ENCODE measurements around the gene COG5. TPM values are rescaled to one million over a fixed set of nuclear protein-coding genes. Genes with fewer than 3 reads are reported as not detected.

The COG5 gene
- total and polyA plus RNA-seq, 3 donors from 2014 or later, result 27.1 to 76.1 (median 70.6) TPM

DNA sequence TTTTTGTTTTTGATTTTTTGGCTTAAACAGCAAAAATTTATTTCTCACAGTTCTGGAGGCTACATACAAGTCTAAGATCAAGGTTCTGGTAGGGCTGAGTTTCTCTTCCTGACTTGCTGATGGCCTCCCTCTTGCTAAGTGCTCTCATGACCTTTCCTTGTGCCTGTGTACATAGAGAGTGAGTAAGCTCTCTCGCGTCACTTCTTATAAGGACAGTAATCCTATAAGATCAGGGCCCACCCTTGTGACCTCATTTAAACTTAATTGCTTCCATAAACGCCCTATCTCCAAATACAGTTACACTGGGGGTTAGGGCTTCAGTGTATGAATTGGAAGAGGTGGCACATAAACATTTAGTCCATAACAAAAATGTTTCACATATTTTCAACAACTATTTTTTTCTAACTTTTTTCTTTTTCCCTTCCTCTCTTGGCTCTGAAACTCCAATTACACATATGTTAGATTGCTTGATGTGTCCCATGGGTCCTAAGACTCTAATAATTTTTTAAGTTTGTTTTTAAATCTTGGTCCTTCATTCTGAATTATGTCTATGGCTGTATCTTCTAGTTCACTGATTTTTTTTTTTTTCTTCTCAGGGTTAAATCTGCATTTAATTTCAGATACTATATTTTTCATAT lies 245.1 kb downstream of the COG5 start:
- H3K4me3 ChIP-seq, result no peak overlapping the region
- H3K4me1 ChIP-seq, result peaks cover 11% of the 10 kb centered on the region
- no peaks in the 10 kb centered on the region for H3K9me3 ChIP-seq
- intact Hi-C loops (cut with DNase I; ENCODE audit: low total_unique reads), result no loop called here
- H3K27ac ChIP-seq, result no peak overlapping the region
- no peaks in the 10 kb centered on the region for H3K27me3 ChIP-seq
- DNase-seq, result no peak
- TF ChIP-seq, protein P1, sequence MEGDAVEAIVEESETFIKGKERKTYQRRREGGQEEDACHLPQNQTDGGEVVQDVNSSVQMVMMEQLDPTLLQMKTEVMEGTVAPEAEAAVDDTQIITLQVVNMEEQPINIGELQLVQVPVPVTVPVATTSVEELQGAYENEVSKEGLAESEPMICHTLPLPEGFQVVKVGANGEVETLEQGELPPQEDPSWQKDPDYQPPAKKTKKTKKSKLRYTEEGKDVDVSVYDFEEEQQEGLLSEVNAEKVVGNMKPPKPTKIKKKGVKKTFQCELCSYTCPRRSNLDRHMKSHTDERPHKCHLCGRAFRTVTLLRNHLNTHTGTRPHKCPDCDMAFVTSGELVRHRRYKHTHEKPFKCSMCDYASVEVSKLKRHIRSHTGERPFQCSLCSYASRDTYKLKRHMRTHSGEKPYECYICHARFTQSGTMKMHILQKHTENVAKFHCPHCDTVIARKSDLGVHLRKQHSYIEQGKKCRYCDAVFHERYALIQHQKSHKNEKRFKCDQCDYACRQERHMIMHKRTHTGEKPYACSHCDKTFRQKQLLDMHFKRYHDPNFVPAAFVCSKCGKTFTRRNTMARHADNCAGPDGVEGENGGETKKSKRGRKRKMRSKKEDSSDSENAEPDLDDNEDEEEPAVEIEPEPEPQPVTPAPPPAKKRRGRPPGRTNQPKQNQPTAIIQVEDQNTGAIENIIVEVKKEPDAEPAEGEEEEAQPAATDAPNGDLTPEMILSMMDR (IDR thresholded peaks at IDR 0.05), result no peak
- no peak for TF ChIP-seq POLR2A (IDR thresholded peaks at IDR 0.05)
- no peaks in the 10 kb centered on the region for H3K36me3 ChIP-seq (ENCODE audit: low read depth, missing control alignments)
- 72 to 96% methylated on average over 3 of the region's 3 CpGs for WGBS, 2 donors

DNA sequence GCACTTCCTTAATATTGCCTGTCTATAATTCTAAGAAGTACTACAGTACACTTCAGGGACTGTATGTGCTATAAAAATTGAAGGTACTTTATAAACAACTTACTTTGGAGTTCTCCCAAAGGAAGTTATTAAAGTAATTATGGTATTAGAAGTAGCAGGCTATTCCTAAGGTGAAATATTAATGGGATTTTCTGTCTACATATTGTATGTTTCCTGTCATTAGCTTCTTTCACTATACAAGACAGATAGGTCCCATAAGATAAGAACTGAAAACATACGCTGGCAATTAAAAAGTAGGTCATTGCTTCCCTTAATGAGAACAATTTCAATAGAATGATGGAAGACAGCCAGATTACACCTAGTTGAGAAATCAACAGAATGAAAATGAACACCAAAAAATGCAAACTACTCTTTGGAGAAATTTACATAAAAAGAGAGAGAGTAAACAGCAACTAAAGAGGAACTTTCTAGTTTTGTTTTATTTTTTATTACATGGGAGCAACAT lies 248.0 kb downstream of the COG5 start:
- 40 to 48% methylated on average over 1 of the region's 1 CpG for WGBS, 2 donors
- Histone ChIP-seq H3K36me3 (ENCODE audit: low read depth, missing control alignments) (no peaks in the 10 kb centered on the region), H3K27ac (no peak overlapping the region), H3K4me3 (no peak overlapping the region), H3K4me1 (peaks cover 11% of the 10 kb centered on the region), H3K9me3 (no peaks in the 10 kb centered on the region), H3K27me3 (no peaks in the 10 kb centered on the region)
- no peak for DNase-seq
- TF ChIP-seq, protein P1 (IDR thresholded peaks at IDR 0.05), result no peak
- TF ChIP-seq POLR2A (IDR thresholded peaks at IDR 0.05), result no peak
- intact Hi-C loops (cut with DNase I; ENCODE audit: low total_unique reads), result no loop called here

DNA sequence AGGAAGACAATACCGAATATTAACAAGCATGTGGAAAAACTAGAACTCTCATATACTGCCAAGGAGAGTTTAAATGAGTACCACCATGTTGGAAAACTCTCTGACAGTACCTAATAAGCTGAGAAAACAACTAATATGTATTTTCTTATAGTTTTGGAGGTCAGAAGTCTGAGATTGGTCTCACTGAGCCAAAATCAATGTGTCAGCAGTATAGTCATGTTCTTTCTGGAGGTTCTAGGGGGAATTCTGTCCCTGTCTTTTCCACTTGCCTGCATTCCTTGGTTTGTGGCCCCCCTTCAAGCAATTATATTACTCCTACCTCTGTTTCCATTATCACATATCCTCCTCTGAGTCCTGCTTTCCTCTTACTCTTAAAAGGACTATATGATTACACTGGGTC lies 250.4 kb downstream of the COG5 start:
- intact Hi-C loops (cut with DNase I; ENCODE audit: low total_unique reads), result no loop called here
- Histone ChIP-seq H3K36me3 (ENCODE audit: low read depth, missing control alignments) (no peaks in the 10 kb centered on the region), H3K27me3 (no peaks in the 10 kb centered on the region), H3K4me3 (no peak overlapping the region), H3K27ac (no peak overlapping the region), H3K9me3 (no peaks in the 10 kb centered on the region), H3K4me1 (peaks cover 11% of the 10 kb centered on the region)
- WGBS, 2 donors, result 91 to 95% methylated on average over 1 of the region's 1 CpG
- no peak for DNase-seq
- no peak for TF ChIP-seq POLR2A (IDR thresholded peaks at IDR 0.05)
- TF ChIP-seq, protein P1 (IDR thresholded peaks at IDR 0.05), result no peak

DNA sequence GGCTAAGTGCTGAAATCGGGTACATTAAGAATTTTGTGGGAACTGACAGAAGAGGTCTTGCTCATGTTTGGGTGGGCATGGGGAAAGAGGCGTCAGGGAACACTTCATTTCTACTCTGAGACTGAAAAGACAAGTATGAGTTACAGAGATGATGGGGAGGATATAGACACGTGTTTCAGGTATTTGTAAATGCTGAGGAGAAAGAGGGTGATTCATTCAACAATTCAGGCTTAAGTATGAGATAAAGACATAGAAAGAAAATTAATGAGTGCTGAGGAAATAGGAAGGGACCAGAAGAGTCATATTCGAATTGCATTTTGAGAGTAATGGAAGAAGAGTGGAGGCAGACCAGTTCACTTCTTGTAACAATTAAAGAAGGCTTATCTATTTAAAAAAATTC lies 251.3 kb downstream of the COG5 start:
- intact Hi-C loops (cut with DNase I; ENCODE audit: low total_unique reads), result no loop called here
- Histone ChIP-seq H3K4me1 (peaks cover 11% of the 10 kb centered on the region), H3K9me3 (no peaks in the 10 kb centered on the region), H3K27me3 (no peaks in the 10 kb centered on the region), H3K27ac (no peak overlapping the region), H3K36me3 (ENCODE audit: low read depth, missing control alignments) (no peaks in the 10 kb centered on the region), H3K4me3 (no peak overlapping the region)
- no peak for TF ChIP-seq POLR2A (IDR thresholded peaks at IDR 0.05)
- TF ChIP-seq, protein P1 (IDR thresholded peaks at IDR 0.05), result no peak
- no peak for DNase-seq
- WGBS, 2 donors, result 65 to 85% methylated on average over 4 of the region's 4 CpGs

DNA sequence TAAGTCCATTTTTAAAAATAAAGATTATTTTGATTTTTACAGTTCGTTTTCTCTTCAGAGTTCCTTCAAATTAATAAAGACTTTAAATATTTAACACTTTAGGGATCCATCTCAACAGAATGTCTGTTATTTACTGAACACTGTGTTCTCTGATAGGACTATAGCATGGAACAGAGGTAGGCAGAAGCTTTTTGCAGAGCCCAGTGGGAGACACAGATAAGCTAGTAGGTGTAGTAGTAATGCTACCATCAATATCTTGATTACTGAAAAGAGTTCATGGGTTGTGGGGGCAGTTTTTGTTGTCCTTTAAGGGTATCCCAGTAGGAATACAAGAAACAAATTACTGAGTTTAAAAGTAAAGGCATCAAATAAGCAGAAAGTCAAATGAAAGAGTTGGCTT lies 254.4 kb downstream of the COG5 start:
- no peak overlapping the region for H3K4me3 ChIP-seq
- no peaks in the 10 kb centered on the region for H3K9me3 ChIP-seq
- no peaks in the 10 kb centered on the region for H3K27me3 ChIP-seq
- no peak for TF ChIP-seq POLR2A (IDR thresholded peaks at IDR 0.05)
- TF ChIP-seq, protein P1 (IDR thresholded peaks at IDR 0.05), result no peak
- no peak overlapping the region for H3K27ac ChIP-seq
- intact Hi-C loops (cut with DNase I; ENCODE audit: low total_unique reads), result no loop called here
- DNase-seq, result no peak
- H3K4me1 ChIP-seq, result no peaks in the 10 kb centered on the region
- no peaks in the 10 kb centered on the region for H3K36me3 ChIP-seq (ENCODE audit: low read depth, missing control alignments)
- 53 to 60% methylated on average over 1 of the region's 1 CpG for WGBS, 2 donors
